DLD1 (cell line): ENCODE results near the gene RALGAPB.

ENCODE experiments used
- in situ Hi-C: cut with HindIII; loops from 2 replicates; pipeline ENCODE4 v1.10.0; 2017; ENCODE audit warnings: low sequenced_read_pairs

The RALGAPB gene

DNA sequence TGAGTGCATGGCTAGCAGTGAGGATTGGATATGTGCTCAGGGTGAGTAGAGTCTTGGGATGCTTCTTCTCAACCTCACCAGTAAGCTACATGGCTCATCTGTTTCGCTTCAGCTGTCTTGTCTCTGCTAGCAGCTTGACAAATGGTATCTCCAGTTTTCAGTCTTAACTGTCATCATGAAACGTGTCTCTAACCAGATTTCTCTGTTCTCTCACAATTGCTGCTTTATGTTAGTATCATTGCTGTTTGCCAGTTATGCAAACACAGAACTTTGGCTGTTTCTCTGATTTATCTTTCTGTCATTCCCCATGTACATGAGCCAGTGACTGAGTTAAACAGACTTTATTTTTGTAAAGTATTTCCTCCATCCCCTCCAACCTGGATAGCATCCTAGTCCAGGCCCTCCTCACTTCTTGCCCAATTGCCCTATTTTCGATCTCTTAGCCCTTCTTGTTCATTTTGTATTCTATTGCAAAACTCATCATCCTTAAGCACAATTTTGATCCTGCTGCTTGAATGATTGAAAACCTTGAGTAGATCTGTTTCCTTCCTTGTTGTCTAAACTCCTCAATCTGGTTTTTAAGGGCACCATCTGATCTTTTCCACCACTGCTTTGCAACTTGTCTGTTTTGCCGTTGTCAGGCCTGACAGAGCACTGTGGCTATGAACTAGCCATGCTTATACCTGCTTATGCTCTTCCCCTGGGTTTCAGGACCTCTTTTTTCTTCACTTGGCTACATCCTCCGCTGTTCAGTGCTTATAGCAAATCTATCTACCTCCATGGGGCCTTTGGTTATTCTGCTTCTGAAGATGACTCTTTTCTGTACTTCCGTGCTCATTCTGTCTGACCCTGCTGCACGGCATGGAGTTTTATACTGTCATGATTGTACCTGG, 70.6 kb downstream of the RALGAPB start:
- in situ Hi-C loops: no loop called here

DNA sequence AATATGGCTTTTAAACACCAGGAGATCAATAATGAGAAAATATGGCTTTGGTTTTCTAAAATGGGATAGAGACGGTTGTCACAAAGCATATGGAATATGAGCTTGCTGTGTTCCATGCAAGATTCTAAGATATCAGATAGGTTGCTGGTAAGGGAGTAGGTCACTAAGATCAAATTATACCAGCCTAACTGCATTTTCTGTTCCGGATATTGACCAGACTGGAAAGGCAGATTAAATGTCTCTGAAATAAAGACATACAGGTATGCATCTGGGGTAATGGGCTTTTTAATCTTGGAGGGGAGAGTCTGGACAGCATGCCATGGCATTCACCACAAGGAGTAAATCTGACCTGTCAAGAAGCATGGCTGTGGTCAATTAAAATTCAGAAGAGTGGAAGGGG, 73.1 kb downstream of the RALGAPB start:
- in situ Hi-C loops: no loop called here

DNA sequence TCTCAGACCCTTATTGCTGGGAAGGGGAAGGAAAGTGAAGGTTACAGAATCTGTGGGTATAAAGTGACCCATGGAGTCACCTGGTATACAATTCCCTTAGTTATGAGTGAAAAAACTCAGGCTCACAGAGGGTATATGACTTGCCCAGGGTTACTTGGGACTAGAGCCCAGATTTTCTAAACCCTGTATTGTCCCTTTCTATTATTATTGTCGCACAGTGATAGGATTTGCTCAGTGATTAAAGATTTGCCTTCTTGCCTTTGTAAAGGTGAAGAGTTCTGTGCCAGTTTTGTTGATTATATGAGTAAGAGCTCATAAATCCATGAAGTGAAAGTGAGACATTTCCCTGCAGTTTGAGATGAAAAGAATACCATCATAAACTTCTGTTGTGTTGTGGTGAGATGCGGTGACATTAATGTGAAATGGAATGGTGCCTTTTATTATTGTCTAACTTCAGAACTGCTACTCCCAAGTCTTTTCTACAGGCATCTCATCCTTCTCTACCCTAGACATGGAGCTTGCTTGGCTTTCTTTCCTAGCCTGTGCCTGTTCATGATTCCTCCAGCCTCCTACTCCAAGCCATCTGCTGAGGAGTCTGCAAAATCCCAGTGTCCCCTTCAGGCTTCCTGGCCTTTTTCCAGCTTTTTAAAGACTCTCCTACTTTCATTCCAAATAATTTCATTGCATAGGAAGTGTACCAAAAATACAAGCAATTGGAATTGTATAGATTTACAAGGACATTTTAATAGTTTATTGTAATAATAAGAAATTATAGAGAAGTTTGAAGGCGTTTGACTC, 74.8 kb downstream of the RALGAPB start:
- in situ Hi-C loops: no loop called here

DNA sequence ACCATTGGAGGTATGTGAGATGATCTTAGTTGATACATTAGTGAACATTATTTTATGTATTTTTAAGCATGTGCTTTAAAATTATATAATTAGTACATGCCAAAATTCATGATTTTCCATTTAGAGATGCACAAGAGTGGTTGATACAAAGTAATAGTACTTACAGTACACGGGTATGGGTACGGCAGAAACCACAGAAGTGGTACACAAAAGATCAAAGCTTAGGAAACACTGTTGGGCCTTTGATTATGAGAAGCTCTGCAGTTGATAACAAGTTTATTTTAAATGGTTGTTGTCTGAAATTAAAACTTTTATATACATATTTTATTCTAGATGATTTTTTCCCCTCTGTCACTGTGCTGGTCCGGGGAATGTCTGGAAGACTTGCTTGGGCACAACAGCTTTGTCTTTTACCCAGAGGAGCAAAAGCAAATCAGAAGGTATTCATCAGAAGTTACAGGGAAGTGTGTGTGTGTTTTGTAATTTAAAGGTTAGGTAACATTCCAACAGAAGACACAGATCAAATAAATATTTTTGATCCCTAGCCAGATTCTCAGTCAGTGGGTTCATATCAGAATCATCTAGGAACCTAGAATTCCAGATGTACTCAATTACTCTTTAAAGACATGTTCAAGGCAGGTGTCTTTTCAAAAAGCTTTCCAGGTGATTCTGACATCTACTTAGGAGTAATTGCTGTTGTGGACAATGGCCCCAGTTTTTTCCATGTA, 75.9 kb downstream of the RALGAPB start:
- in situ Hi-C loops: no loop called here

DNA sequence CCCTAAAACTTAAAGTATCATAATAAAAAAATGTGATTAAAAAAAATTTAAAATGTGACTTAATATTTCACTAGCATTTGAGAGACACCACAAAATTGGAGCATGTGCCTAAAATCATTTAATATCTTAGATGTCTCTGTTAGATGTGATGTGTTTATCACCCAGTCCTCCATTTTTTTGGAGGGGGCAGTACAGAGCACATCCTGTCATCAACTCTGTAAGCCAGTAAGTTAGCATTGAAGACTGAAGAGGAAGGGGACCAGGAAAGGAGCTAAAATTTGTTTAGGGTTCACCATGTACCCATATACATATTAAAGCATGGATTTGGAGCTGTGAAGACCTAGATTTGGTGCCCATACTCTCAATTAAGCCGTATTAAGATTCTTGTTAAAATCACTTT, 77.6 kb downstream of the RALGAPB start:
- in situ Hi-C loops: no loop called here

DNA sequence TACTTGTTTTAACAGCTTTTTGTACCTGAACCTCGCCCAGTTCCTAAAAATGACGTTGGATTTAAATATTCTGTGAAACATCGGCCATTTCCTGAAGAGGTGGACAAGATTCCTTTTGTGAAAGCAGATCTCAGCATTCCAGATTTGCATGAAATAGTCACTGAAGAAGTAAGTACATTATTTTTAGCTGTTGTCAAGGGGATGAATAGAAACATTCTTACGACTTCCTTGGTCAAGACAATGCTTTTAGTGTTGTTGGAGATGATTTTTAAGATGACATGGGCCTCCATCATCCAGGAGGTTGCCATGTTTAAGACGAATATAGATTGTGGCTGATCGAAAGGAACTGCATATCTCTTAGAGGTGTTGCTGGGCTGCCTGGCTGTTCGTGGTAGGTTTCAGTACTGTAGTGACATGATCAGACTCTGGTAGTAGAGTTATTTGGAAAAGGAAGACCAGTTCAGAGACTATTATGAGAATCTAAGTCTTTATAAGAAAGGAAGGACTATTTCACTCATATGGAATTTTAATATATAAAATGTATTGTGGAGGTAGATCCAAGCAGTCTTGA, 78.5 kb downstream of the RALGAPB start:
- in situ Hi-C loops: no loop called here

DNA sequence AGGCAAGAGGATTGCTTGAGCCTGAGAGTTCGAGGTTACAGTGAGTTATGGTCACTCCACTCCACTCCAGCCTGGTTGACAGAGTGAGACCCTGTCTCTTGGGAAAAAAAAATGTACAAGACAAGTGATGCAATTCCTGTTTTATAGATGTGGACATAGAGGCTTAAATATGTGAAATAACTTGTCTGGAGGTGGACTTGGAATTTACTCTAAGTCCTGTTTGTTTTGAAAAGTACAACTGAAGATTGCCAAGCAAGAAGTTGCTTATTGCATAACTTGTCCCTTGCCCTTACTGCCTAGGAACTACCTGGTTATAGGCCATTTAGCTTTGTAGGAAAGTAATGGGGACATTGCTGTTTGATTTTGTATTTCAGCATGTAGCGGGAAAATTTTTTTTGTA, 82.3 kb downstream of the RALGAPB start:
- in situ Hi-C loops: no loop called here

DNA sequence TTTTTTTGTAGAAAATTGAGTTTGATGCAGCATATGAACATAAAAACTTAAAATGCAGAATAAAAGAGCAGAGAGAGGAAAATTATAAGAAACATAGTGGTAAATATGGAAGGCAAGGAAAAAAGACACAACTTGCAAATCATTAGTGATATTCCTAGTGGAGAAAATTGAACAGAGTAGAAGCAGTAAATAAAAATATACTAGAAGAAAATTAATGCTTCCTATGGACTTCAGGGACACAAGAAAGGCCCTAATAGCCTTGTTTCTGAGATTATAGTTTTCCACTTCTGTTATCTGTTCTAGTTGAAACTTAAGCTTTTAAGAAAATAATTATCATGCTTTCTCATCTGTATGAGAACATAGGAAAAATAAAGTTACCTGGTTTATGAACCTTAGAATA, 82.8 kb downstream of the RALGAPB start:
- in situ Hi-C loops: no loop called here

DNA sequence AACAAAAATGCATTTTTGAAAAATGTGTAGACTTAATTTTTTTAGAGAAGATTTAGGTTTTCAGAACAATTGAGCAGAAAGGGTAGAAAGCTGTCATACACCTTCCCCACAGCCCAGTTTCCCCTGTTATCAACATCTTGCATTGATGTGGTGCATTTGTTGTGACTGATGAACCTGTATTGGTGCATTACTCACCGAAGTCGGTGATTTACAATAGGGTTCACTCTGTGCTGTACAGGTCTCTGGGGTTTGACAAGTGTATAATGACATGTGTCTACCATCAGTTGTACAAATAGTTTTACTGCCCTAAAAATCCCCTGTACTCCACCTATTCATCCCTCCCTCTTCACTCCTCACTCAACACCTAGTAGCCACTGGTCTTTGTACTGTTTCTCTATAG, 84.5 kb downstream of the RALGAPB start:
- in situ Hi-C loops: no loop called here

DNA sequence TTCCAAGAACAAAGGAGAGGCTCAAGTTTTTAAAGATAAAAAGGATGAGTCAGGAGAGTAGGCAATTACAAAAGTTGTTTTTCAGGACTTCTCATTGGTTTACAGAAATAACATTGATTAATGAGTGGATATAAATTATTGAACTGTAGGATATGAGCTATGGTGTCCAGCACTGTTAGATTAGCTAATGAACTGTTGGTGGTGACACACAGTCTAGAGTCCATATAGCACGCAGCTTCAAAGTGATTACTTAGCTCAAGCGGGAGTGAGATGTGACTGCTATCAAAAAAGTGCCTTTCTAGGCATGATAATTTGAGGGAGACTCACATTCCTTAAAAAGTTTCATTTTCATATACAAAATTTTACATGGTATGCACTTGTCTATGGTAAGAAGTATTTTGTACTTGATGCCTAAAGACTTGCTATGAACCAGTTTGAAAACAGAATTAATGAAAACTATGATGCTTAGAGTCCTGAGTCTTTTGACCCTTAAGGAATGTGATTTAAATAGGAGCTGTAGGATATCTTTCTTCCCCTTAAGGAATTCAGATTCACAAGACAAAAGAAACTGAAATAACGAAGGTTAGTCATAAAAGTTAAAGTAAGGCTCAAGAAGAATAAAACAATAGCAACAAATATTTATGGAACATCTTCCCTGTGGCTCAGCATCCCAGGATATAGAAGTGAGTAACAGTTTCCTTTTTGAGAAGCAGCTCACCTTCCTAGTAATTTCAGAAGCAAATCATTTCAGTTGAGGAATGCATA, 86.1 kb downstream of the RALGAPB start:
- in situ Hi-C loops: no loop called here

DNA sequence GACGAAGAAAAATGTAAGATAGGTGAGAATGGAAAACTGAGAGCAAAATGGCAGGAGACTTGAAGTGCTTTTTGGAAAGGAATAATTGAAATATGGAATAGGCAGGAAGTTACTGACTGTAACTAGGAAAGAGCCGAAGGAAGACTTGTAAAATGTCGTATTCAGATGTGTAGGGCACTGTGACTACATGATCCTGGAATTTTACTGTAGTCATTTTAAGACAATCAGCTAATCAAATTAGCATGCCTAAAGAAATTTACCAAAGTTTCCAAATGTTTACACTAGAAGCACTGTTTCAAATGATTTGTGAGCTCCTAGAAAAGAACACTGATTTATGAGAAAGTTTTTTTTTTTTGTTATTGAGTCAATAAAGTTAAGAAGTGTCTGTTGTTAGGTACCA, 87.1 kb downstream of the RALGAPB start:
- in situ Hi-C loops: no loop called here

DNA sequence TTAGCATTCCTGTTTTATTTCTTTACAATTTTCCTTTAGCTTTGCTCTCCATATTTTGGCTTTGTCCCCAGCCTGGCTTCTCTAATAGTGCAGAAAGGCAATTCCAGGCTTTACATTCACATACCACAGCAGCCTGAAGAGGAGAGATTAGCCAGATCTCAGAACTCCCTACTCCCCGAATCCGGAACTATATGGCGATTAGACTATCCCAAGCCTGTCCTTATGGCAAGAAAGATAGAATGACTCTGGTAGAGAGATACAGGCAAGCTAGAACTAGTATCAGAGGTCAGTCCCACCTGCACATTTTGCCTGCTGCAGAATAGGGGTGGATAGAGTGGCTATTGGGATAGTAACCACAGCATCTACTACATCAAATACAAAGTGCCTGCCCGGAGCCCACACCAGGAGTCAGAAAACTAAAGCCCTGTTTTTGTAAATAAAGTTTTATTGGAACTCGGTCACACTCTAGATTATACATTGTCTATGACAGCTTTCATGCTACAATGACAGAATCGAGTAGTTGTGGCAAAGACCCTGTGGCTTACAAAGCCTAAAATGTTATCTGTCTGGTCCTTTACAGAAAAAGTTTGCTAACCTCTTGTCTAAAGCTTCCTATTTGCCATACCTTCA, 91.3 kb downstream of the RALGAPB start:
- in situ Hi-C loops: no loop called here

DNA sequence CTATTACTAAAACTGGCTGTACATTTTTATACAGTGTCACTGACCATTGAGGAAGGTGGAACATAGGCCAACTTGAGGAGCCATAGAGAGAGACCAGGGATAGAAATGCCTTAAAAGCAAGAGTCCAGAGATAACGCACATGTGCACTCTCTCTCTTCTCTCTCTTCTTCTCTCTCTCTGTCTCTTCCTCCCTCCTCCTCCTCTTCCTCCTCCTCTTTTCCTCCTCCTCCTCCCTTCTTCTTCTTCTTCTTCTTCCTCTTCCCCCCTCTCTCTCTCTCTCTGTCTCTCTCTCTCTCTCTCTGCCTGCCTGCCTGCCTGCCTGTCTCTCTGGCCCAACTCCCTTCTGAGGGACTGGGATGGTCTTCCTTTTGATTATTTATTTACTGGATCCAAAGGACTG, 92.0 kb downstream of the RALGAPB start:
- in situ Hi-C loops: no loop called here

DNA sequence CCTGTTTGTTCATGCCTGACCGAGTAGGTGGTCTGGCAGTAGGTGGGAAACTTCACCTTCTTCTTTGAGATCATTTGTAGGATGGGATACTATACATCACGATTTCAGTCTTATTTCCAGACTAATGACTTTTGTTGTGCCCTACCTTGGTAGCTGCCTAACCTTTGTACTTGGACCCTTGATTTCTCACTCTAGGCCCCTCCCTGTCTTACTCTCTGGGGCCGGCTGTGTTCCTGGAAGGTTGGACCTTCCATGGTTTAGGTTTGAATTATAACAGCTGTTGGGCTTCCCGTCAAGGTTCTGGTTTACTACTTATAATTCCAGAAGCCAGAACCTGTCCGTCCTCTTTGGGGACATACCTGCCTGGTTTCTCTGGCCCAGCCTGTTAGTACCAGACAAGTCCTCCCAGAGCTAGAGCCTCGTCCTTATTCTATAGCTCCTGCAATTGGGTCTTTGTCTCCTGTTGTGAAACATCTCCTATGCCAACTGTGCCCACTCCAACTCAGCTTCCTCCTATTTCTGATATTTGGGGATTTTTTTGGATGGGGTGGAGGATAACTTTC, 93.5 kb downstream of the RALGAPB start:
- in situ Hi-C loops: no loop called here

DNA sequence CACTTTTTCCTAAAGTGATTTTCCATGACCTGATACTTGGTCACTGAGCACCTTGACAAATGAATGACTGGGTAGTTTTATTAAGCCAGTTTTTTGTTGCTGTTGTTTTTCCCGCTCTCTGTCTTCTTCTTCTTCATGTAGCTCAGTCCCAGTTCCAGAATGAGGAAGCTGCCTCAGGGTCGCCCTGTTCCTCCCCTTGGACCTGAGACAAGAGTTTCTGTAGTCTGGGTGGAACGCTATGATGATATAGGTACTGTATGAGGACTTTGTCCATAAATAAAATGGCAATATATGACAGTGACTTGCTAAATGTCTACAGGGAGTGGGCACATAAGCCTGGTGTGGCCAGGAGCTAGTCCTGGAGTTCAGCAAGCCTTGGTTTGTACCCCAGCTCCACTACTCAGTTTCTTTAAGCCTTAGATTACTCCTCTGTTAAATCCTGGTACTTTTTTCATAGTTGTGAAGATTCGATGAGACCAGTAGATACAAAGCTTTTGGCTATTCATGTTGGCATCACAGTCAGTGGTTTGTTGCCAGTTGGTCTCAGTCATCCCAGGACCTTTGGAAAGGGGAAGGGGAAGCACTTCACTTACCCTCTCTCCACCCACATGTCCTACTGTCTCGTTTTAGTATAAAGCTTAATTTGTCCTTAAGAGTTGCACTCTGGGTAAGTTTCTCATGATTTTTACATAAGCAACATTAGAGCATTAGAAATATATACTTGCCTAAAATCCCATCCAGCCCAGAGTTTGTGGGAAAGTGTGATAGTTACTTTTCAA, 97.3 kb downstream of the RALGAPB start:
- in situ Hi-C loops: no loop called here

DNA sequence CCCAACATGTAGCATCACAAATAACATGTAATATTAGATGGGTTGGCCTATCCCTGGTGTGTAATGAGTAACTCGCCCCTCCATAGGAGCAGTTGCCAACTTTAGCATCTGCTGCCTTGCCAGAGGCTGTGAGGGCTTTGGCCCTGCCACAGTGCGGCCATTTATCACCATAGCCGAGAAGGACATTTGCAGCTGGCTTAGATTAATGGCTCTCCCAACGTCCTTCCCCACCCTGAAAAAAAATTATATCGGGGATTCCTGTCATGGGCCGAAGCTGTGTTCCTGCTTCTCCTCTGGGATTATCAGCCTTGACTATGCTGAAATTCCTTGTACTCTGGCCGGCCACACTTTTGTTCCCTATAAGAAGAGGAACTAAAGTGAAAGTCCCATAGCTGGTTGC, 100.8 kb downstream of the RALGAPB start:
- in situ Hi-C loops: no loop called here

DNA sequence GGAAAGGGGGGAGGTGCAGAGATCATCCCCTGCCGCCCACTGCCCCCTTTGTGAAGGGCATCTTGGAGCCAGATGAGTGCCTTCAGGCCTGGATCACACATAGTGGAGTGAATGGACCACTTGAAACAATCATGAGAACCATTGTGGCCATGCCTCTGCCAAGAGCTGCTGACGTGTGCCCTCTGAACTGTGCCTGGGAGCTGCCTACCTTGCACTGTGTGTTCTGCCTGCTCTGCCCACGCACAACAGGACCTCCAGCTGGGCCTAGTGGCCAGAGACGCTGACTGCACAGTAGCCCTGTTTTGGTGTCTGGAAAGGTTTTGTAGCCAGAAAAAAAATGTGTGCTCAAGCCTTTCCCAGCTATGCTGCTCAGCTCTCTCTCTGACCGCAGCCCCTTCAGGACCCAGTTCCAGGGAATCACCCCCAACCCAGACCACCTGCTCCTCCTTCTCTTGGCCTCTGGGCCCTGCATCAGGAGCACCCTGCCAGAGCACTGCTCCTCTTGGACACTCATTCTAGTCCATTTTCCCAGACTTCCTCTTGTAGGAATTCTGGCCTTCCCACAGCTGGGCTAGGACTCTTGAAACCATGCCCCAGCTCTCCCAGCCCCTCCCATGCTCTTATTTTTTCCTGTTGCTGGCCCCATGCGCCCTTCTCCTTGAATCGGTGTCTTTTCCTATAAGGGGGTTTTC, 106.7 kb downstream of the RALGAPB start:
- in situ Hi-C loops: no loop called here

DNA sequence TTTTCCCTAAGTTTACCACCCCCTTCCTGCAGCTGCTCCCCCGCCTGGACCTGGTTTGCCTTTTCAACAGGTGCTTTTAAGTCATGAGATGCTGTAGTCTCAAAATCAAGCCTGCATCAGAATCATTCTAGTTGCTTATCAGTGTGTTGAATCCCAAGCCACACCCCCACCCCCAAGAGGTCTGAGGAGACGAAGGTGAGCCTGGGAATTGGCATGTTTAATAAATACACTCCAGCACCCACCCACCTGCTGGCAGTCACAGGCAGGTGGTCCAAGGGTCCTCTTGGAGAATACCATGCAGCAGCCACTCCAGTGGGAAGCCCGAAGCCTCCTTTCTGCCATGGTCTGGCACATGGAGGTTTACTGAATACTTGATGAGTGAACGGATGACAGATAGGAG, 107.3 kb downstream of the RALGAPB start:
- in situ Hi-C loops: no loop called here
